NCI-H510A (cell line): ENCODE results near the gene UBXN6.
A peak's percentile ranks its signal among the peaks of the same experiment; 100 is the strongest.

ENCODE experiments used
- DNase-seq: peaks from one replicate; lab custom pipeline; 2025; lab: John Stamatoyannopoulos, UW

UBXN6 gene

GRCh38 chr19:4409123-4409933 is 48.3 kb downstream of the UBXN6 start:
- no peak for DNase-seq

DNA sequence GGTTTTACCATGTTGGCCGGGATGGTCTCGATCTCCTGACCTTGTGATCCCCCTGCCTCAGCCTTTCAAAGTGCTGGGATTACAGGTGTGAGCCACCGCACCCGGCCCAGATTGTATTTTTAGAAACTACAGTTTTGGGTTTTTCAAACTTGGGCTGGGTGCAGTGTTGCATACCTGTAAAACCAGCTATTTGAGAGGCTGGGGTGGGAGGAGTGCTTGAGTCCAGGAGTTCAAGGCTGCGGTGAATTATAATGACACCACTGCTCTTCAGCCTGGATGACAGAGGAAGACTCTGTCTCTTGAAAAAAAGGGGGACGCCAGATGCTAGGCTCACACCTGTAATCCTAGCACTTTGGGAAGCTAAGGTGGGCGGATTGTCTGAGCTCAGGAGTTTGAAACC is 51.0 kb downstream of the UBXN6 start:
- DNase-seq: no peak

- no peak for DNase-seq
These were observed 51.6 kb downstream of the UBXN6 start for GRCh38 chr19:4405977-4406376.

GRCh38 chr19:4403005-4403761 is 54.4 kb downstream of the UBXN6 start:
- no peak for DNase-seq

GRCh38 chr19:4402171-4403004 is 55.2 kb downstream of the UBXN6 start, which contains the start of gene CHAF1A:
CHAF1A (plus strand) TSS chr19:4402640; CDS start chr19:4402763, 123 bp downstream.
- peak; percentile 99 for DNase-seq

DNA sequence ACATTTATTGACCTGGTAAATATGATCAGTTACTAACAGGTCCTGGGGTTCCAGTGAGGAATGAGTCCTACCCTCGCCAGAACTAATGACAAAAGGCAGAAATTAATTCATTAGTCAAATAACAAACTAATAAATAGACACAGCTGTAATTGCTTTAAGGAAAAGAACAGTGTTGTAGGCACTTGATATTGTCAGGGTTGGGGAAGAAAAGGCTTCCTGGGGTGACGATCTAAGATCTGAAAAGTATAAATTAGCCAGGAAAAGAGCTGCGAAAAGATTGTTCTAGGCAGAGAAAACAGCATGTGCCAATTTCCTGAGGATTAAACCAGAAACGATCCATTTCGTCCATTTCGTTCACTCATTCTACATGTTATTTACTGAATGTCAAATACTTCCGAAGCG is 55.8 kb downstream of the UBXN6 start:
- DNase-seq: no peak

DNA sequence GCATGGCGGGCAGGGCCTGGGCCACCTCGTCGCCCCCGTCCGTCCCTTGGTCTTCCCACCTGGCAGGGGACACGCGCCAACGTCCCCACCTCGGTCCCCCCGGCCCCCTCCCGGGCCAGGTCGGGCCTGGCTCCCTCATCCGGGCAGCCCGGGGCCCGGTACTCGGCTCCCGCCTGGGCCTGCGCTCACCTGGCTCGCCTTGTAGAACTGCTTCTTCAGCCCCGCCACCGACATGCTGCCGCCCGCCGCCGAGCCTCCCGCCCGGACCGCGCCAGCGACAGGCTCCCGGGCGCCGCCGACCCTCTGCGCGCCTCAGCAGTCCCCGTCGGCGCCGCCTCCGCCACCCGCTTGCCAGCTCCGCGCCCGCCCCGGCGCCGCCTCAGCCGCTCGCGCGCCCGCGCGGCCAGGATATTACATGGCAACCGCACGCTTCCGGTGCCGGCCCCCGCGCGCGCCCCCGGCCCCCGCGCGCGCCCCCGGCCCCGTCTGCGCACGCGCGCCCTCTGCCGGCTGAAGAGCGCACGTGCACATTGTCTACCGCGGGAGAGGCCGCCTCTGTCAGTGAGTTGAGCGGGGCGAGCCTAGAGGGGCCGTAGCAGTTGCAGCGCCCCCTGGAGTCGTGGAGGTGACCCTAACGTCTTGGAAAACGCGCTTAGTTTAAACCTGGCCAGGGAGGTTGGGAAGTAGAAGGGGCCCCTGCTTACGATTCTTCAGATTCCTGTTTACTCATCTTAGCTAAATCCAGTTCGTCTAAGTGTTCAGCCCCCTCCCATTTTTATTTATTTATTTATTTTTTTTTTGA is 57.3 kb downstream of the UBXN6 start, which contains the start of gene SH3GL1:
TSS of gene SH3GL1 (minus strand) at position 413 of the 802 bp plus-strand sequence. CDS start at position 234, 179 bp downstream.
- DNase-seq: peak; percentile 90

DNA sequence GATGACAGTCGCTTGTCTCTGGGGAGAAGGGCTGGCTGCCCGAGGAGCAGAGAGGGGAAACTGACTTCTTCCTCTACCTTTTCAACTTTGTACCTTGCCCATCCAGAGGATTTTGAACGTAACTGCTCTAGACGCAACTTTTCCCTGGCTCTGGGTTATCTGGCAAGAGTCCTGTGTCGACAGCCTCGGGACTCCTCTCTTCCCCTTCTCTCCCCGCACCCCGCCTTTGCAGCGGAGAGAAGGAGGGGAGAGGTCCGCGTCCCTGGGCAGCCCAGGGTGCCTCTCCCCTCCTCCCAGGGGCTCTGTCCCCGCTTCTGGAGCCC is 57.8 kb downstream of the UBXN6 start:
- no peak for DNase-seq

GRCh38 chr19:4396949-4397783 is 60.4 kb downstream of the UBXN6 start:
- DNase-seq: no peak
